ENCODE data around the gene KDM6B.

- TF ChIP-seq POLR2AphosphoS5 (IDR thresholded peaks at IDR 0.05): no peak
- TF ChIP-seq POLR2A (IDR thresholded peaks at IDR 0.05): no peak
Measured at GRCh38 chr17:7797976-7798375, 36.0 kb upstream of the KDM6B start.
